SW 1271 (cell line): ENCODE measurements around the gene HLA-DPB1.
"Not testable (repeated sequence)": the region's sequence is repeated elsewhere in the genome, so short reads cannot be mapped to it uniquely, and the experiment has no call there.

Experiments
- DNase-seq, 2 experiments: peaks; one replicate each; lab custom pipeline; 2025; lab: John Stamatoyannopoulos, UW

Gene HLA-DPB1

GRCh38 chr6:33075568-33076405 is at the start of gene HLA-DPB1:
HLA-DPB1 (plus strand) TSS chr6:33075990; CDS start chr6:33076042, 52 bp downstream.
- peak in 1 of 2 experiments; percentile 51 for DNase-seq

GRCh38 chr6:33028220-33028849 is 47.5 kb upstream of the HLA-DPB1 start:
- no peak for DNase-seq

- DNase-seq, result peak in 1 of 2 experiments; percentile 13
Observed at GRCh38 chr6:33029328-33030184, 46.2 kb upstream of the HLA-DPB1 start.

- DNase-seq, result no peak
Observed at GRCh38 chr6:33030245-33030644, 45.5 kb upstream of the HLA-DPB1 start.

GRCh38 chr6:33034554-33034953 is 41.2 kb upstream of the HLA-DPB1 start:
- DNase-seq, result no peak

- no peak for DNase-seq
Observed at GRCh38 chr6:33036535-33036934, 39.3 kb upstream of the HLA-DPB1 start.

- DNase-seq, result no peak
Observed at GRCh38 chr6:33040157-33040556, 35.6 kb upstream of the HLA-DPB1 start.

GRCh38 chr6:33049323-33050013 is 26.3 kb upstream of the HLA-DPB1 start:
- no peak for DNase-seq

GRCh38 chr6:33050014-33050810 is 25.6 kb upstream of the HLA-DPB1 start:
- DNase-seq, result no peak

- no peak for DNase-seq
Observed at GRCh38 chr6:33052627-33053026, 23.2 kb upstream of the HLA-DPB1 start.

- DNase-seq, result no peak
Observed at GRCh38 chr6:33053230-33053629, 22.6 kb upstream of the HLA-DPB1 start.

- no peak for DNase-seq
Observed at GRCh38 chr6:33057222-33058150, 18.3 kb upstream of the HLA-DPB1 start.

- no peak for DNase-seq
Observed at GRCh38 chr6:33061987-33062386, 13.8 kb upstream of the HLA-DPB1 start.

- DNase-seq, result not testable (repeated sequence)
Observed at GRCh38 chr6:33063435-33063834, 12.4 kb upstream of the HLA-DPB1 start.

- no peak for DNase-seq
Observed at GRCh38 chr6:33064723-33065122, 11.1 kb upstream of the HLA-DPB1 start.

- no peak for DNase-seq
Observed at GRCh38 chr6:33065312-33065711, 10.5 kb upstream of the HLA-DPB1 start.

GRCh38 chr6:33066917-33067521 is 8.8 kb upstream of the HLA-DPB1 start:
- DNase-seq, result no peak

- DNase-seq, result no peak
Observed at GRCh38 chr6:33069021-33069738, 6.6 kb upstream of the HLA-DPB1 start.

GRCh38 chr6:33070909-33071308 is 4.9 kb upstream of the HLA-DPB1 start:
- no peak for DNase-seq
